ENCODE measurements around the gene KANTR. TPM values are rescaled to one million over a fixed set of nuclear protein-coding genes. Genes with fewer than 3 reads are reported as not detected.
A peak's percentile ranks its signal among the peaks of the same experiment; 100 is the strongest.

The KANTR gene
- total RNA-seq = 10 to 100 TPM; 16.2 to 81.3 (median 28.6) TPM

GRCh38 chrX:53093748-53094581, at the start of gene KANTR:
Gene KANTR, plus strand, starts transcription at chrX:53094142. Its CDS starts 30,131 bp downstream, at chrX:53124273.
- no peaks in the 10 kb centered on the region for H3K27me3 ChIP-seq
- peaks cover 3% of the 10 kb centered on the region for H3K36me3 ChIP-seq
- TF ChIP-seq EP300 (IDR thresholded peaks at IDR 0.05) (no peak), POLR2AphosphoS5 (IDR thresholded peaks at IDR 0.05) (peak in 2 of 3 donors; percentile 29 to 63), POLR2A (IDR thresholded peaks at IDR 0.05) (no peak), CTCF (IDR thresholded peaks at IDR 0.05) (no peak)
- peaks cover 15% of the 10 kb centered on the region for H3K4me1 ChIP-seq
- peak within 1 kb of the TSS; percentile 69 for H3K4me3 ChIP-seq
- no peaks in the 10 kb centered on the region for H3K9me3 ChIP-seq
- 42% methylated on average over 53 of the region's 67 CpGs for WGBS
- peak within 1 kb of the TSS; percentile 89 for H3K27ac ChIP-seq
- DNase-seq (ENCODE audit: low spot score in 2 of 2) = peak; percentile 89 to 92

GRCh38 chrX:53044995-53045394, 48.9 kb upstream of the KANTR start:
- no peak for DNase-seq (ENCODE audit: low spot score in 2 of 2)
- H3K36me3 ChIP-seq = no peaks in the 10 kb centered on the region
- no peak overlapping the region for H3K4me3 ChIP-seq
- no peaks in the 10 kb centered on the region for H3K27me3 ChIP-seq
- no peaks in the 10 kb centered on the region for H3K9me3 ChIP-seq
- peaks cover 5% of the 10 kb centered on the region for H3K4me1 ChIP-seq
- H3K27ac ChIP-seq = no peak overlapping the region
- 79% methylated on average over 5 of the region's 5 CpGs for WGBS
- no peak for TF ChIP-seq CTCF (IDR thresholded peaks at IDR 0.05)
- TF ChIP-seq POLR2A (IDR thresholded peaks at IDR 0.05) = no peak
- TF ChIP-seq EP300 (IDR thresholded peaks at IDR 0.05) = no peak
- TF ChIP-seq POLR2AphosphoS5 (IDR thresholded peaks at IDR 0.05) = no peak

GRCh38 chrX:53047228-53047627, 46.7 kb upstream of the KANTR start:
- TF ChIP-seq EP300 (IDR thresholded peaks at IDR 0.05) (no peak), POLR2A (IDR thresholded peaks at IDR 0.05) (no peak), POLR2AphosphoS5 (IDR thresholded peaks at IDR 0.05) (no peak), CTCF (IDR thresholded peaks at IDR 0.05) (no peak)
- Histone ChIP-seq H3K4me3 (no peak overlapping the region), H3K27me3 (no peaks in the 10 kb centered on the region), H3K4me1 (peaks cover 5% of the 10 kb centered on the region), H3K27ac (no peak overlapping the region), H3K9me3 (no peaks in the 10 kb centered on the region), H3K36me3 (no peaks in the 10 kb centered on the region)
- WGBS = 84% methylated on average over 6 of the region's 6 CpGs
- no peak for DNase-seq (ENCODE audit: low spot score in 2 of 2)

- Histone ChIP-seq H3K36me3 (no peaks in the 10 kb centered on the region), H3K27me3 (no peaks in the 10 kb centered on the region), H3K27ac (no peak within 1 kb of the TSS), H3K9me3 (no peaks in the 10 kb centered on the region), H3K4me1 (peaks cover 5% of the 10 kb centered on the region), H3K4me3 (peak within 1 kb of the TSS; percentile 43)
- DNase-seq (ENCODE audit: low spot score in 2 of 2) = no peak
- TF ChIP-seq POLR2AphosphoS5 (IDR thresholded peaks at IDR 0.05) = no peak
- TF ChIP-seq EP300 (IDR thresholded peaks at IDR 0.05) = no peak
- no peak for TF ChIP-seq POLR2A (IDR thresholded peaks at IDR 0.05)
- TF ChIP-seq CTCF (IDR thresholded peaks at IDR 0.05) = no peak
- WGBS = 28% methylated on average over 14 of the region's 38 CpGs
These were observed 45.5 kb upstream of the KANTR start, which contains the start of gene GPR173 for GRCh38 chrX:53048169-53049126. Gene GPR173, plus strand, starts transcription at chrX:53048789. Its CDS starts 27,833 bp downstream, at chrX:53076622.
